Hippocampal formation (tissue), 2 donors: ENCODE data around the gene PTPRK.

Source experiments
- DNase-seq, 2 donors: peaks; one replicate each; lab custom pipeline; 2025; lab: John Stamatoyannopoulos, UW

The PTPRK gene

DNA sequence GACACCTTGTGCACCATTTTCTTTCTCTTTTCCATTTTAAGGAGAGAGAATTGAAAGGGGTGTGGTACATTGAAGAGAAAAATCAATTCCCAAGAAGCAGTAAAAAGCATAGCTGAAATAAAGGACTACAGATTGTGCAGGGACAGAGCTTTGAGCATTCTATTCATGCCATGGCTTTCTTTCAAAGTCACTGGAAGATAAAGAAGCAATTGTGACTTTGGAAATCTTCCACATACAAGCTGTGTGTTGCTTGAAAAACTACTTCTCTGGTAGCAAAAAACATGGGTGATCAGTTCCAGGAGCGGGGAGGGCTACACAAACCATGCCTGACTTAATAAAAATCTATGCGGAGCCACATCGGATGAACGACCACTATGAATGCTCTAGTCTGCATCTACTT is 389.4 kb downstream of the PTPRK start:
- peak; percentile 4 to 28 for DNase-seq

DNA sequence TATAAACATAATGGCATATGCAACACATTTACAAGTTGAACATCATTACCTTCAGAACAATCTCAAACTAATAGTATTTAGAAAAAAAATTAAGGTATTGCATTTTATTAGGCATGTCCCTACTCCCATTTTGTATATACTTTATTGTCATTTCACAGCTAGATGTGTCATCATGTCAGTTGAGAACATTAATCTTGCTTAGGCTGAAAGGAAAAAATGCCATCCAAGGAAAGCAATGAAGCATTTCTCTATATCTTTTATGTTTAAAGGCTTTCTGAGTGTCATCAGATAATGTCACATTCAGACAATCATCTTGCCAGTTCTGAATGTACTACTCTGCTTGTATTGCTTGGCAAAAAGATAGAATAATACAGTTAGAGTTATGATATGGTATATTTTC is 390.7 kb downstream of the PTPRK start:
- DNase-seq: no peak

DNA sequence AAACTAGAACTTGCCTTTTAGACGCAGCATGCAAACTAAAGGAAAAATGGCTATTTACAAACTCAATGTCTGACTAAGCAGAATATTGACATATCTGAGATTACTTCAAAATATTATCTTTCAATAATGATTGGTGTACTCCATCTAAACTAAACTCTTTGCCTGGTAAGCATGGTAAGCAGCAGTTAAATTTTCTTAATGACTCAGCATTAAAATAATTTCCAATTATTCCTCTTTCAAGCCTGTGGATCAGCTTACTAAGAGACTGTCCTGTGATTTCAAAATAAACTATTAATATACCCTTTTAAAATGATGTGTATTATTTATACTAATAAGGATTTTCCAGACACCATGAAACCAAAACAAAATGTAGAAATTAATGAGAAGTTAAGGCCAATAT is 392.7 kb downstream of the PTPRK start:
- DNase-seq: no peak

DNA sequence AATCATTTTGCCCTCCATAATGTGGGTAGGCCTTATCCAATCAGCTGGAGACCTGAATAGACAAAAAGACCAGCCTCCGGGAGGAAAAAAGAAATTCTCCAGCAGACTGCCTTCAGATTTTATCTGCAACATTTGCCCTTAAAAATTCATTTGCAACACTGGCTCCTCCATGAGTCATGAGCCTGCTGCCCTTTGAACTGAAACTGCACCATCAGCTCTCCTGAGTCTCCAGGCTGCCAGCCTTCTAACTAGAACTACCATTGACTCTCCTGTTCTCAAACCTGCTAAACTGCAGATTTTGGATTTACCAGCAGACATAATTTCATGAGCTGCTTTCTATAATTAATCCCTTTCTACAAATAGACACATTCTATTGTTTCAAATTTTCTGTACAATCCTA is 395.7 kb downstream of the PTPRK start:
- no peak for DNase-seq

DNA sequence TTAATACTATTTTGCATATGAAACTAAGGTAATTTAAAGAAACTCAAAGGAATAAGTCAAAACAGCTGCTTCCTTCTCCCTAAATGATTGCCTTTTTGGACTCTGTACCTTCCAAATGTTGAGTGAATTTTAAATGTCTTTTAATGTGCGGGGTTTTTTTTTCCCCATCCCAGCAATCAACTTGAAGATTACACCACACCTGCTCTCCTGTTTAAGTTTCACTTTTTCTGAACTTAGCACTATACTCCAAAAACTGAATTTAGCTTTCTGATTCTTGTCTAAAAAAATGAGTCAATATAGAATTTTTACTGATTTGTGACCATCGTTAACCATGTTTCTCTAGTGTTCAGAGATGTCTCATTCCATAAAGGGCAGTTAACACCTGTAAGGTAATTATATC is 398.8 kb downstream of the PTPRK start:
- DNase-seq: no peak

DNA sequence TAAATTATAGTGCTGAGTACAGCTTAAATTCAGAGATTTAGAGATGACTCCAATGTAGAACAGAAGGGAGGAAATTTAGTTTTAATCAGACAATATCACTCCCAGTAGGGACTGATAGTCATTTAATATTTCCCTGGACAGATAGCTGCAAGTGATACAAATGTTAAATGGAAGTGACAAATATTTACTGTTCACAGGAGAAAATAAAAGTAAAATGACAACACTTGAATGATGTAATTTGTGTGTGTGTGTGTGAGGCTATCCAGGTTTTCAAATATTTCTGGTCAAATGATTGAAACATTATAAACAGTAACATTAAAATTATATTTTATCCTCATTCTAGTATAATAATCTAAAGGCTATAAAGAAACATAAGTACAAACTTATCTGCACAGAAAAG is 399.2 kb downstream of the PTPRK start:
- DNase-seq: no peak

DNA sequence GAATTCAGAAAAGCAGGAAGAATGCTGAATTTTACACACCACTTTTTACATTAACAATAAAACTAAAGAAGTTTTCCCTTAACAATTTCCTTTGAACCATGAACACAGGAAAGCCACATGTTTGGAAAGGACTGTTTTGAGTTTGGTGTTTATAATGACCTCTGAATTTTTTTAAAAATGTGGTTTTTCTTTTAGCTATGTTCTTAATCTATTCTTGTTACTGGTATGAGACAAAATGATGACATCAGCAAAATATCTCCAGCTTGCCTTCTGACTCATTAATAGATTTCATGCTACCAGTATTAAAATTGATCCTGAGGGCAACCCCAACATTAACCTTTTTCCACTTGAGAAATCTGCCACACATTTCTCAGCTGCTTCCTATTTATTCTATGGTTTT is 402.0 kb downstream of the PTPRK start:
- no peak for DNase-seq

DNA sequence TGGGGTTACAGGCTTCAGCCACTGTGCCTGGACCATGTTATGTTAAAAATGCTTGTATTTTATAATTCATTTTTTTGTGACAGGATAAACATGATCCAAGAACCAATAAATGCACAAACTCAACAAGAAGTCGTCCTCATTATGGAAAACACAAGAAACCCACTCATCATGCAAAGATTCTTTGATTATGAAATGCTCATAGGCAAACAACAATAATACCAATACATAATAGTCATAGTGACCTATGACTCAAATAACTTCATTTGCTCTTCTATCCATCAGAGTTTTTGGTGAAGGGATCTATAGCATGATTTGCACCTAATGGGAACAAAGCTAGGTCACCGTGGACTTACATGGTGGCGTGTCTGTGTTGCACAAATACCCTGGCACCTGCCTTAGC is 402.5 kb downstream of the PTPRK start:
- no peak for DNase-seq

DNA sequence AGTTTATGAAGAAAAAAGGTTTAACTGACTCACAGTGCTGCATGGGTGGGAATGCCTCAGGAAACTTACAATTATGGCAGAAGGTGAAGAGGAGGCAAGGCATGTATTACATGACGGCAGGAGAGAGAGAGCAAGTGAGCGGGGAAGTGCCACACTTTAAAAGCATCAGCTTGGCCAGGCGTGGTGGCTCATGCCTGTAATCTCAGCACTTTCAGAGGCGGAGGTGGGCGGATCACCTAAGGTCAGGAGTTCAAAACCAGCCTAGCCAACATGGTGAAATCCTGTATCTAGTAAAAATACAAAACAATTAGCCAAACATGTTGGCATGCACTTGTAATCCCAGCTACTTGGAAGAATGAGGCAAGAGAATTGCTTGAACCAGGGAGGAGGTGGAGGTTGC is 406.2 kb downstream of the PTPRK start:
- no peak for DNase-seq

DNA sequence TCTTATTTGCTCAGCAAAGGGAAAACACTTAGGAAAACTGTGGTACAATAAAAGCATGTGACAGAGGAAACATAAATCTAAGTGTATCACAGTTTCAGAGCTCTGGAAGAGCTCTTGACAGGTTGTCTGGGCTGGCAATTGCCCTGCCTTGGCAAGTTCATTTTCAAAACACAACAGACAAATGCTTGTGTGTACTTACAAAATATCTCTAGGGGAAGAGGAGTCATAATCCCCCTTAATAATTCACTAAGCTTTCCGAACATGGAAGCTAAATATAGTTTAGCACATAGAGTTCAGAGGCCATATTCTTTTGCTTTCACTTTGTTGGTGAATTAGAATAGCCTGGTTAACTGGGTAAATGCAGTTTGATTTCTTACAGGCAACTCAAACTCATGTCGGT is 407.9 kb downstream of the PTPRK start:
- no peak for DNase-seq

DNA sequence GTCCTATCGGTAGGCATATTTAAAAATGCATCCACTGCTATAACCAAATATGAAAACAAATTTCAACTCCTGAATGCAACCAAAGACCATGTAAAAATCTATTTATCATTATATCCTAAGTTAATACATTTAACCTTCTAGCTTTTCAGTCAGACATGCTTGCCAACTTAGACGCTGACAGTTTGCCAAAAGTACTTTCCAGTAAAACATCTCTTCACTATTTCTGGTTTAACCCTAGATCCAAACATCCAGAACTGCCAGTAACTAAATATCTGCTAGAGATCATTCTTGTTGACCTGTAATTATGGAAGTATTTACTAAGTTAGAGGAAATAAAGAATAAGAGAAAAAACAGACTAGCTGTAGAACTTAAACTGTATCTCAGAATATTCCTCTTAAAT is 409.3 kb downstream of the PTPRK start:
- DNase-seq: no peak

DNA sequence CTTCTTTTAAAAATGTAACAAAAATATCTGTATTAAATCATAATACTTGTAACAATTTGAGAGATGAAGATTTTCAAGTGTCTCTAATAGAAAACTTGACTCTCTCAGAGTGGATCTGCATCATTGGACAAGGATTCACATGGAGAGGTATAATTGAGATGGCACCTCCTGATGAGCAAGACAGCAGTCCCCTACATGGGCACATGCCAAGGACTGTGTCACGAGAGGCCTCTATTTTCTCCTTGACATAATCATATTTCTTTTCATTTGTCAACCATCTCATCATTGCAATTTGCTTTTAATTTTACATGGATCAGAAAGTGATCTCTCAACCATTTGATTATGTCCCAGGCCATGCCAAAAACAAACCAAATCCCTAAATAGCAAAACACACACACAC is 412.7 kb downstream of the PTPRK start:
- no peak for DNase-seq

DNA sequence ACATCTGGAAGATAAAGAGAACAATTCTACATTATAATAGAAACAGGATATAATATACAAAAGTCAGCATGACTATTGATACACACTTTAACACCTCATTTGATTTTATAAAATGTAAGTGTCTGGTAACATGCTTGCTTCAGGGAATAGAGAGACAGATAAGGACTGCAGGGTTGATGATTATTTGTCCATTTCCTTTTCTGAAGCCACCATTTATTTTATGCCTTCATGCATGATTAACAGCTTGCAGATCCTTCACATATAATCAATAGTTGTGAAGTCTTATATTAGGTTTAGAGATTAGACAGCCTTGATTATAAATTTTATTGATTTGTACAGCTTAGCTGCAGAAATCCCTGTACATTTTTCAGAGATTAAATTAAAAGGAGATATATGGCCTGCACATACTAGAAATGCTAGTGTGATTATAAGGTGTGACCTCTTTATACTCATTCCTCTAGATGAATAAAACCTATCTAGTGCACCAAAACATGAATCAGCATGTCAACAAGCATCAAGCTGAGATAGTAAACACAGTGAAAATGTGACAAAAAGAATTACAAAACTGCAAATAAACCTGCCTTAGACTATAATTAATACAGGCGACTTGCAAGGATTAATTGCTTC is 420.7 kb downstream of the PTPRK start:
- no peak for DNase-seq

DNA sequence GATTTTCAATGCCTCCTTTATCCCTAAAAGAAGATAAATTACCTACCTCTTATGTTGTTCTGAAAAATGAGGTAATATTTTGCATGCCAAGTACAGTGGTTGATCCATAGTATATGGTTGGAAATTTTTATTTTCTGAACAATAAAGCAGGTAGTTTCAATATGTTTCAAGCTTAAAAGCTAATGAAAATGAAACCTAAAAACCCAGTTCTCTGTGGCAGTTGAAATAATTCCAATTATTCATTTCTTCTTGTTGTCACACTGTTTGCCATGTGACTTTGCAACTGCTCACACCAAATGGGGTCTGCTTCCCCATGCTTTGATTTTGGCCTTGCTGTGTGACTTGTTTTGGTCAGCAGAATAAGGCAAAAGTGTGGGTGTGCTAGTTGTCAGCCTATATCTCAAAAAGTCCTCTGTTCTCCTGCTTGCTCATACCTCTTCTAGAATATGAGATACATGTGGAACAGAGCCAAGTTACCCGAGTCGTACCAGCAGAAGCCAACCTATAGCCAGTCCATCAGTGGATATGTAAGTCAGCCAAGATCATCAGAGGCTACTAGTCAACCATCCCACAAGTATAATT is 422.3 kb downstream of the PTPRK start:
- DNase-seq: no peak

DNA sequence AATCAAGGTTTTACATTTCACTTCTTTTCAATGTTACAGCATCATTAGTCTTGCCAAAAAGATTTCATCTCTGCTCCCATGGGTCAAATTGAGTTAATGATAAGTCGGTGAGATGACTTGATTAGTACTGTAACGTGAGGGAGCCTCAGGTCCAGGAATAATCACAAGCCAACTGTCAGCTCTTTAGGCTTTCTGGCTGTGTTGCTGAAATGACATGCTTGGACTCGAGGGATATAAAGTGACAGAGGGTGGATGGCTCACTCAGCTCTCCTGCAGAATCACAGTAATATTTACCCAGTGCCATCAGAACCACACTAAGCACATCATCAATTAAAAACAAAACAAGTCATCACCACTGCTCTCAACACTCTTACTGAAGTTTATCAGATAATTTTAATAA is 423.4 kb downstream of the PTPRK start:
- no peak for DNase-seq

DNA sequence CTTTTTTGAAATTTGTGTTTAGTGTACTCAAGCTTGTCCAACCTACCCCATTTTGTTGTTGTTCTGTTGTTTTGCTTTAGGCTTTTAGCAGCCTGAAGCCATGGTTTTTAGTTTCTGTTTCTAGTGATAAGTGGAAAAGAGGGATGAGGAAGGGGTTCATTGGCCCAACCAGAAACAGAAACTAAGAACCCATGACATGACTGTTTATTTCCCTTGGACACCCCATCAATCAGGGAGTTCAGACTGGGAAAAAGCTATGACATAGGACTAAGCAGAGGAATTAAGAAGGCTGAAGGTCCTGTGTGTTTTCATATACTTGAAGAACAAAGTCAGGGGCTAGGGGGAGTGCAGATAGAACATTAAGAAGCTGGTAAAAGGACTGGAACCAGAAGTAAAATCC is 425.0 kb downstream of the PTPRK start:
- DNase-seq: no peak

DNA sequence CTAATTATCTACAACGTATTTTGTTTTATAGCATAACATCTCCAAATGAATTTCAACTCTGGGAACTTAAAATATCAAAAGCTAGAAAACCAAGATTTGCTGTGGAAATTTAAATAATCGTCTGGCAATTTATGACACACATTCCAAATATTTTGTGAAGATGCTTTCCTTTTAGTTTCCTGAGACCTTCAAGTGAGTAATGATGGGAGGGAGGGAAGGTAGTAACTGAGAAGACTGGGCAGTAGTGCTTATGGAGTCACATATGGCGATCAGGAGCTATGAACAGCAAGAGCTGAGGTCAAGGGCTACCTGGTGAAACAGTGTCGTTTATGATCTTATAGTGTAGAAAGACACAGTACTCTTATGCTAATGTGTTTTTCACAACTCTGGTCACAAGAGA is 441.4 kb downstream of the PTPRK start:
- DNase-seq: no peak

DNA sequence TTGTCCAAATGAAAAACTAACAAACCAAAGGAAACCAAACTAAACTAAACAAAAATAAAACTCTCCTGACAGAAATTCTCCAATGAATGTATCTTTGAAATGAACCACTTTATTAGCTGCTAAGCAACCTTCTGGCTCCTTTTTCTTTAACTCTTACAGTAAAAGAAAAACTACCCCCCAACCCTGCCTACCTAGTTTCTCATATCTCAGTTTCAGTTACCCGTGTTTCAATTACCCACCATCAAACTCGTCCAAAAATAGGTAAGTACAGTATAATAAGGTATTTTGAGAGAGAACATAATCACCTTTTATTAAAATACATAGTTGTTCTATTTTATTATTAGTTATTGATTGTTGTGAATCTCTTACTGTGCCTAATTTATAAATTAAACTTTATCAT is 442.1 kb downstream of the PTPRK start:
- DNase-seq: no peak

DNA sequence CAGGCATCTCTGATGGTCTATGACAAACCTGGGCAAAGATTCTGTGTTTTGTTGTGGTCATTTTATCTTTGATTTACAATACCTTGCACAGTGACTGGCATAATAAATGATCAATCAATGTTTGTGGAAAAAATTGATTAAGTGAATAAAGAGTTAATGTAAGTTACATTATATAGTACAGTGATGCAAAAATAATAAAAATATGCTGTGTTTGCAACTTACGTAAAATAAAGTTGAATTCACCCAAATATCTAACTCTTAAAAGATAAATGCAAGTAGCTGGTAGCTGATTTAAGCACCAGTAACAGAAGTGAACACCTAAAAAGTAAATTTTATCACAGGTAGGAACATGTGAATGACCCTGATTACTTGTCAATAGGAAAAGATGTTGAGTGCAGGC is 443.6 kb downstream of the PTPRK start:
- DNase-seq: no peak

DNA sequence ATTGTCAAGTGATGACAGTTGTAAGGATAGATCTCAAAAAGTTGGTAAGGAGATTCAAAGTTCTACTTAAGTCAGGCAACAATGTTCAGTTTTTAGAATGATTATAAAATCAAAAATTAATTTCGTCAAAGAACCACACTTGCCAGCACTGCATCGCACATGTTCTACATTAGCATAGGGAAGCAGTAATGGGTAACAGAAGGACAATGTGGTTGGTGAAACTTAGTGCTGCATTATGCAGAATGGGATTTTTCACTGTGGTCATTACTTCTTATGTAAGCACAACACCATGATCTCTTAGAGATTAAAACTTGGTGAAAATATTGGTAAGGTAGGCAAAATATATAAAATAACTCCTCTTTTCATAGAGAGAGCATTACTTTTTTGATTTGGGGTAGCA is 445.8 kb downstream of the PTPRK start:
- no peak for DNase-seq

DNA sequence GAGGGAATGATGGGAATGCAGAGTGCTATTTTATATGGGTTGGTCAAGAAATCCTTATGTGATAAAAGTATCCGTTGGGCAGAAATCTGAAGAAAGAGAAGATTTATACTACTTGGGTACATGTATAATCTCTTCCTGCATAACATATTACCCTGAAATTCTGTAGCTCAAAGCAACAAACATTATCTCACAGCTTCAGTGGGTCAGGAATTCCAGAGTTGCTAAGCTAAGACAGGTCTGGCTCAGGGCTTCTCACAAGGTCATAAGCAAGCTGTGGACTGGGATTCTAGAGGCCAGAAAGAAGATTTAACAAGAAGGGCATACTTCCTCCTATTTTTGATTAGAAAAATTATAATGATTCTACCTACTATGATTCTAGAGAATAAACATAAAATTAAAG is 447.0 kb downstream of the PTPRK start:
- DNase-seq: no peak

DNA sequence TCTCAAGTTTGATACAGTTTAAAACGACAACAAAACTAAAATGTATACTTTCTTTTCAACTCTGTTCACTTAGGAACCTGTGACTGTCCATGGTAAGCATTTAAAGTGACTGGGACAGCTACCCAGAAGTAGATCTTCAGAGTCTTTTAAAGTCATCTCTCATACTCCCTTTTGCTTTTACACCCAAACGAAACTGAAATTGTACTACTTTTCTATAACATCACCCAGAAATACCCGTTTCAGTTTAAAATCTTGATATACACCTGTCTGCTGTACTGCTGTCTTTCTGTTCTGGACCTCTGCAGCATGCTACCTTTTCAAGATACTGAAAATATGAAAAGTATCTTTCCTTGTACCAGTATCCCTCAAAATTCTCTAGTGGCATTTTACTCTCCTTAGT is 449.2 kb downstream of the PTPRK start:
- no peak for DNase-seq

DNA sequence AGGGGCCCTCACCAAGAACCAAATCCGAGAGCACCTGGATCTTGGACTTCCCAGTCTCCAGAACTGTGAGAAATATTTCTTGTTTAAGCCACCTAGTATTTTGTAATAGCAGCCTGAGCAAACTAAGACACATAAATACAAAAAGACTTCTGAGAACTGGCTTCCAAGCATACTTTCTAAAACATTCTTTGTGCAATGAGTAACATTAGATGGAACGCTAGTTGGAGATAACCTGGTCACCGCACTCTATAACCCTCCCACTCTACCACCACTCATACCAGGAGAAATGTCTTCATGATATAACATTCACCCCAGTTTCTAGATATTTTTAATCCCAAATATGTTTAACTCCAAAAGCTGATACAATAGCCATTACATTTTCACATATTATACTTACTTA is 450.0 kb downstream of the PTPRK start:
- DNase-seq: no peak

DNA sequence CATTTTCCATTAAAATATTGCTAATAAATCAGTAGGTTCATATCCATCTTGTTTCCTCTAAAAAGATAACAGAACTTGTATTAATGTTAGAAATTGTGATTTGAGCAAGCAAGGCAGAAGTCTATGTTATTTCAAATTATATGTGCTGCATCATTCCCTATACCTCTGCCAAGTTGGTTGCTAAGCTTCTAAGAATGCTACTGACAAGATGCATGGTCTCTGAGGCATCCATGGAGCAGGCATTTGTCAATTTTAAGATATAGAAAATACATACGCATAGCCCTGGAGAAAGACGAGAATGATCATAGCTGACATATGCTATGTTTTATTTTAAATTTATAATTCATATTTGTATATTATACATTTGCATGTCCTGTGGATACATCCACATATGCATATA is 451.2 kb downstream of the PTPRK start:
- DNase-seq: no peak

DNA sequence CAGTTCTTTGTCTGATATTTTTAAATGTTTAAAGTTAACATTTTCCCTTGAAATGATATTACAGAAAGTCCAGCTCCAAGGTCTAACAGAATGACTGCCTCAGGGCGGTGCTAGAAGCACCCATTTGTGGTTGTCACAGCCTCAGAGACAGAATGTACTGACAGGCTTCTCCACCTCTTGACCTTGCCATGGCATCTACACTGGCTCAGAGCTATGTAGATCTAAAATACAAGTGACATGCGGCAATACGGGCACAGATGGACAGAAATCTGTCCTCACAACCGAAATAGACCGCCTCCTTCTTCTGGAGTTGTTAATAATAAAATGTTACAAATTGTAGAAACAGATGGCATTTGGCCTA is 452.3 kb downstream of the PTPRK start:
- peak; percentile 14 to 29 for DNase-seq
